Heart right ventricle (tissue), 16 donors: ENCODE measurements around the gene RDM1. TPM values are rescaled to one million over a fixed set of nuclear protein-coding genes. Genes with fewer than 3 reads are reported as not detected.

Experiments used
- ATAC-seq, 8 donors: fragments of 200-7000 bp; cut with Tn5 transposase; one replicate each; pipeline ENCODE4 v1.9.1; 2020; ENCODE audit warnings: mild to moderate bottlenecking in 8 of 8, moderate library complexity in 8 of 8, moderate number of reproducible peaks in 1 of 8
- DNase-seq, 2 donors: peaks; one replicate each; pipeline ENCODE4 v3.0.0-alpha.2; 2020
- H3K27ac ChIP-seq, 10 donors: fragments of 200-600 bp; sonication (generic) in 2 of 10; one replicate each; pipeline versions ENCODE4 v1.5.0 to v1.8.0; 2020 to 2022; ENCODE audit warnings: mild to moderate bottlenecking in 3 of 10
- H3K27me3 ChIP-seq, 7 donors: fragments of 200-600 bp; one replicate each; pipeline ENCODE4 v1.8.0; 2021 to 2022; ENCODE audit warnings: mild to moderate bottlenecking in 2 of 7
- H3K36me3 ChIP-seq, 9 donors: fragments of 200-600 bp; sonication (generic) in 1 of 9; one replicate each; pipeline versions ENCODE4 v1.5.0 to v1.8.0; 2020 to 2022; ENCODE audit warnings: mild to moderate bottlenecking in 2 of 9
- H3K4me1 ChIP-seq, 9 donors: fragments of 200-600 bp; sonication (generic) in 1 of 9; one replicate each; pipeline versions ENCODE4 v1.5.0 to v1.8.0; 2020 to 2022; ENCODE audit warnings: mild to moderate bottlenecking in 4 of 9
- H3K4me3 ChIP-seq, 10 donors: fragments of 200-600 bp; sonication (generic) in 2 of 10; one replicate each; pipeline versions ENCODE4 v1.5.0 to v1.8.0; 2020 to 2022; ENCODE audit warnings: mild to moderate bottlenecking in 7 of 10, moderate library complexity in 2 of 10
- H3K9me3 ChIP-seq, 11 donors: fragments of 200-600 bp in 10 of 11; sonication (generic) in 2 of 11; one replicate each; pipeline versions ENCODE4 v1.5.0 to v1.8.0; 2013 to 2022; ENCODE audit warnings: mild to moderate bottlenecking in 2 of 11, control low read depth in 1 of 11, moderate library complexity in 1 of 11
- WGBS, 2 donors: extraction: QIAGEN DNeasy Blood & Tissue Kit; methylation state at CpG; one replicate each; pipeline ENCODE4 v1.1.7; 2013; ENCODE audit warnings: inconsistent platforms in 1 of 2; 5-methylcytosine and 5-hydroxymethylcytosine counted together
- intact Hi-C, 10 donors: fragments of 100-400 bp; cut with DNase I; formaldehyde crosslinking; loops; one replicate each; pipeline versions ENCODE4 v1.11.1 to v1.14.2; 2022
- polyA plus RNA-seq, 2 donors: library from polyadenylated mRNA; stranded (reverse); fragments of 200-250 nt; gene quantifications; one replicate each; pipeline ENCODE4 v1.2.3, GENCODE V29; 2013
- total RNA-seq, 10 donors: library from RNA; stranded (reverse); fragmentation: NEBNext Ultra II Directional in 3 of 10; extraction: Animal tissue kit (Norgen Biotek cat#: 25700) in 3 of 10; gene quantifications; one replicate each; pipeline versions ENCODE4 v1.2.1 to v1.2.4, GENCODE V29; 2021 to 2023
- TF ChIP-seq, protein P1 (sequence below), 9 donors: fragments of 200-600 bp; sonication (generic) in 2 of 9; IDR thresholded peaks; one replicate each; pipeline versions ENCODE4 v1.5.0 to v1.8.0; 2021 to 2022; ENCODE audit warnings: antibody characterized with exemption in 9 of 9, mild to moderate bottlenecking in 5 of 9, moderate library complexity in 1 of 9
- donor health status: Arrhythmogenic right ventricular cardiomyopathy.
- donor health status: ischemic (EF 13 %, LVEDD 7.1; RV severe dilation, severe dysfunction).
- donor health status: healthy with polysubstance abuse.
- donor health status: DM: no; HTN: yes; CAD: no.
- donor health status: DM: no; HTN: no; CAD: no.
- donor health status: ischemic (EF 25% LVEDD 6.9; RV normal size, moderate dysfunction).
- donor health status: ischemic (EF 25% LVEDD 5.7; RV mildly dilated, moderate dysfunction).
- donor health status: healthy.
- donor health status: DM: yes; HTN: yes; CAD: no.
- donor health status: Ischemic cardiomyopathy.
- donor health status: ischemic (EF 35%, LVEDD 5.7; RV mildly dilated, moderate dysfunction).
- donor health status: nonischemic (EF 11% LVEDD 7.7; RV severe dilation, severe dysfunction).
- donor health status: DM: yes; HTN: yes; CAD: no.
- donor health status: PGD.
- donor health status: ischemic (EF 29% LVEDD 5.4; RV normal size, mild dysfunction).
- donor health status: nonischemic (EF 23%, LVEDD 6.1; RV moderate dilation, normal function).

Gene RDM1
- total and polyA plus RNA-seq, 12 donors = 0.46 to 1.3 TPM; not detected in 10

DNA sequence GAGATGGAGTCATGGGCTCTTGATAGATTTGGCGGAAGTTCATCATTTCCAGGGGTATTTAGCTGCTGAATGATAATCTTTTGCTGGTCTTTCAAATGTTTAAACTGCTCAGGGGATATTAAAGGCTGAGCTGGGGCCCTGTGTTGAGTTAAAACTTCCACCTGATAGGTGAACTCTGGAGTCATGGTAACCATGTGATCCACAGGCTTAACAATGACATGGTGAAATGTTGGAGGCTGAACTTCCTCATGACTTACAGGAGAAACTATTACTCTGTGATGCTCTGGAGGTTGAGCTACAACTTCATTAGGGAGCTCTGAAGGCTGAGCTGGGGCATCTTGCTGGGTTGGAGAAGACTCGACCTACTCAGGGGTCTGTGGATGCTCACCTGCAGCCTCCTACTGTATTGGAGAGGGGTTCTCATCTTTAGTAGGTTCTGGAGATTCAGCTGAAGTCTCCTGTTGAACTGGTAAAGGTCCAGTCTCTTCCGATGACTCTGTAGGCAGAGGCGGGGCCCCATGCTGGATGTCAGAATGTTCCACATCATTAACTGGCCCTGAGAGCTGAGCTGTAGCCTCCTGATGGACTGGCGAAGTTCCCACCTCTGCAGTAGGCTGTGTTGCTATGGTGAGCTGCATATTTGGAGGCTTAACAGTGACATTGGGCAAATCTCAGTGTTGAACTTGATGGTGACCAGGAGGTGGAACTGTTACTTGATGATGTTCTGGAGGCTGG is 24.2 kb downstream of the RDM1 start:
- TF ChIP-seq, protein P1, sequence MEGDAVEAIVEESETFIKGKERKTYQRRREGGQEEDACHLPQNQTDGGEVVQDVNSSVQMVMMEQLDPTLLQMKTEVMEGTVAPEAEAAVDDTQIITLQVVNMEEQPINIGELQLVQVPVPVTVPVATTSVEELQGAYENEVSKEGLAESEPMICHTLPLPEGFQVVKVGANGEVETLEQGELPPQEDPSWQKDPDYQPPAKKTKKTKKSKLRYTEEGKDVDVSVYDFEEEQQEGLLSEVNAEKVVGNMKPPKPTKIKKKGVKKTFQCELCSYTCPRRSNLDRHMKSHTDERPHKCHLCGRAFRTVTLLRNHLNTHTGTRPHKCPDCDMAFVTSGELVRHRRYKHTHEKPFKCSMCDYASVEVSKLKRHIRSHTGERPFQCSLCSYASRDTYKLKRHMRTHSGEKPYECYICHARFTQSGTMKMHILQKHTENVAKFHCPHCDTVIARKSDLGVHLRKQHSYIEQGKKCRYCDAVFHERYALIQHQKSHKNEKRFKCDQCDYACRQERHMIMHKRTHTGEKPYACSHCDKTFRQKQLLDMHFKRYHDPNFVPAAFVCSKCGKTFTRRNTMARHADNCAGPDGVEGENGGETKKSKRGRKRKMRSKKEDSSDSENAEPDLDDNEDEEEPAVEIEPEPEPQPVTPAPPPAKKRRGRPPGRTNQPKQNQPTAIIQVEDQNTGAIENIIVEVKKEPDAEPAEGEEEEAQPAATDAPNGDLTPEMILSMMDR (IDR thresholded peaks at IDR 0.05) = no peak
- Histone ChIP-seq H3K9me3 (no peaks in the 10 kb centered on the region), H3K27me3 (peaks cover 0 to 11% (median 0%) of the 10 kb centered on the region in 7 donors), H3K4me1 (no peaks in the 10 kb centered on the region), H3K4me3 (no peak overlapping the region), H3K27ac (no peak overlapping the region), H3K36me3 (no peaks in the 10 kb centered on the region)
- intact Hi-C loops = no loop called here
- 91 to 96% methylated on average over 5 of the region's 5 CpGs for WGBS, 2 donors
- no peak for DNase-seq
- ATAC-seq = no peak

DNA sequence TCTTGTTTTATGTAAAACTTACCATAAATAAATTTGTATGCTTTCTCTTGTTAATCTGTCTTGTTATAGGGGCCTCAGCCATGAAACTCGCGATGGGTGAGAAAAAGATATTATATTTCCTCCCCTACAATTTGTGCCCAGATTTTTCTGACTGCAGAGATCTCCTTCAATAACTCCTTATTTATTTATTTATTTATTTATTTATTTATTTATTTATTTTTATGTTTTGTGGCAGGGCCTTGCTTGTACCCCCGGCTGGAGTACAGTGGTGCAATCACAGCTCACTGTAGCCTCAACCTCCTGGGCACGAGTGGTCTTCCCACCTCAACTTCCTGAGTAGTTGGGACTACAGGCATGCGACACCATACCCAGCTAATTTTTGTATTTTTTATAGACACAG is 27.1 kb downstream of the RDM1 start:
- 94 to 97% methylated on average over 5 of the region's 5 CpGs for WGBS, 2 donors
- H3K4me1 ChIP-seq = peaks cover 0 to 25% (median 0%) of the 10 kb centered on the region in 9 donors
- H3K36me3 ChIP-seq = no peaks in the 10 kb centered on the region
- H3K27ac ChIP-seq = no peak overlapping the region
- H3K9me3 ChIP-seq = no peaks in the 10 kb centered on the region
- intact Hi-C loops = no loop called here
- DNase-seq (no peak), ATAC-seq (no peak)
- TF ChIP-seq, protein P1 (IDR thresholded peaks at IDR 0.05) = no peak
- H3K4me3 ChIP-seq = no peak overlapping the region
- H3K27me3 ChIP-seq = peaks cover 0 to 11% (median 0%) of the 10 kb centered on the region in 7 donors

DNA sequence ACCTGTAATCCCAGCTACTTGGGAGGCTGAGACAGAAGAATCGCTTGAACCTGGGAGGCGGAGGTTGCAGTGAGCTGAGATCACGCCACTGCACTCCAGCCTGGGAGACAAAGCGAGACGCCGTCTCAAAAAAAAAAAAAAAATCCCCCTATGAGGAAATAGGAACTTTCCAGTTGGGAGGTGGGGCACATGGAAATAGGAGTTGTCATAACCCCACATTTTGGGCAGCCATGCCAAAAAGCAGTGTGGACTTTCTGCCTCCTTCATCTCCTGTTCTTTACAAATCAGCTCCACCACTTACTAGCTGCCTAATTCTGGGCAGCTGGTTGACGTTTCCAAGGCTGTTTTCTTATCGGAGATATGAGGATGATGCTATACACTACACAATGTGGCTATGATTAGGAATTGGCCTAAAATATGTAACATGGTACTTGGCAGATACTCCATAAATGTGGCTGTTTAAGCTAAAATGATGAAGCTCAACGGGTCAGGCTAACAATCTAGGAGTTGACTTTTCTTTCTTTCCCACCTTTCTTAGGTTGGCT is 28.9 kb downstream of the RDM1 start:
- H3K4me3 ChIP-seq = no peak overlapping the region
- DNase-seq (no peak), ATAC-seq (no peak)
- peak overlapping the region in 1 of 10 donors; percentile 71 for H3K27ac ChIP-seq
- TF ChIP-seq, protein P1 (IDR thresholded peaks at IDR 0.05) = no peak
- H3K36me3 ChIP-seq = no peaks in the 10 kb centered on the region
- peaks cover 0 to 42% (median 0%) of the 10 kb centered on the region in 9 donors for H3K4me1 ChIP-seq
- WGBS, 2 donors = 78% methylated on average over 9 of the region's 9 CpGs
- H3K9me3 ChIP-seq = no peaks in the 10 kb centered on the region
- peaks cover 0 to 11% (median 0%) of the 10 kb centered on the region in 7 donors for H3K27me3 ChIP-seq
- intact Hi-C loops = no loop called here

DNA sequence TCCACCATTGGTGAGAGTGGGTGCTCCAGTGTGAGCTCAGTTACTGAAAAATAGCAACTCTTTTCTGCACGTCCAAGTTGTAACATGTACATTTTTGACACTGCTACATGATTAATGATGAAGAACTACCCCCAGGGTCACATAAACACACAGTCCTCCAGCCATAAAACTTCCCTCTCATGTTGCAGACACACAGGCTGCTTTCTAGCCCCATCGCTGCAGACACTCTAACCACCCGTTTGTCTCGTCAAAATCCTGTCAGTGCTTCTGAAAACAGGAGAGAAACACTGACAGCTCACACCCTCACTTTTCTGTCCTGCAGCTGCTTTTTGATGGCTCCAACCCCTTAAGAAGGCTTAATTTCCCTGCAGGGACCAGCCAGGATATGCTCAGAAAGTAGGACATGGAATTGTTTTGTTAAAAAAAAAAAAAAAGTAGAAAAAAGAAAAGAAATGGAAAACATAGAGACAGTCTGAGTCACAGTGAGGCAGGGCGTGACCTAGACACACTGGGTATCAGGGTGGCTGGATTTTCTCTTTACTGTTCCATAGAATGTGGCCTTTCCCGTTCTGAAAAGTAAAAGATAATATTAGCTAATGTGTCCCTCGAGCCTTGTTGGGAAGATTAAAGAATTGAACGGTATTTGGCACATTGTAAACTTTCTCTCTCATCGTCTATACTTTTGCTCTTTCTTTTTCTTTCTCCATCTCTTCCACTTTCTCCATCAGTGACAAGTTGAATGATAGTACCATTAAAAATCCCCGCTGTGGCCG is 29.7 kb downstream of the RDM1 start:
- WGBS, 2 donors = 55 to 58% methylated on average over 11 of the region's 11 CpGs
- DNase-seq (no peak), ATAC-seq (no peak)
- peaks cover 0 to 7% (median 0%) of the 10 kb centered on the region in 7 donors for H3K27me3 ChIP-seq
- TF ChIP-seq, protein P1 (IDR thresholded peaks at IDR 0.05) = no peak
- peaks cover 0 to 48% (median 0%) of the 10 kb centered on the region in 9 donors for H3K4me1 ChIP-seq
- no peak overlapping the region for H3K4me3 ChIP-seq
- no peaks in the 10 kb centered on the region for H3K9me3 ChIP-seq
- H3K27ac ChIP-seq = peak overlapping the region in 1 of 10 donors; percentile 71
- intact Hi-C loops = no loop called here
- H3K36me3 ChIP-seq = no peaks in the 10 kb centered on the region
